ENCODE data around the gene RPS6KA6. TPM values are rescaled to one million over a fixed set of nuclear protein-coding genes. Genes with fewer than 3 reads are reported as not detected.
"Not testable (repeated sequence)": the region's sequence is repeated elsewhere in the genome, so short reads cannot be mapped to it uniquely, and the experiment has no call there.

RPS6KA6 gene
- polyA plus RNA-seq, 1 experiment = 1.9 TPM

- Histone ChIP-seq H3K27me3 (ENCODE audit: control insufficient read depth, insufficient read depth, low read length) (no peaks in the 10 kb centered on the region), H3K4me3 (ENCODE audit: low read depth, low read length) (no peak overlapping the region), H3K36me3 (ENCODE audit: control insufficient read depth, insufficient read depth, low read length) (no peaks in the 10 kb centered on the region)
- no peak for TF ChIP-seq CTCF (IDR thresholded peaks at IDR 0.05; ENCODE audit: insufficient read depth, low read depth, low read length)
- DNase-seq (ENCODE audit: low read depth) = no peak
- CTCF ChIA-PET = no interaction called here
- POLR2A ChIA-PET = no interaction called here
Measured at GRCh38 chrX:84108584-84108983, 79.4 kb downstream of the RPS6KA6 start.

- ChIA-PET CTCF (interaction anchor here (0.5 kb wide), 1 partner anchor 940 kb away, joined by 3 read pairs; no protein-coding TSS in a partner anchor), POLR2A (no interaction called here)
- no peak for TF ChIP-seq CTCF (IDR thresholded peaks at IDR 0.05; ENCODE audit: insufficient read depth, low read depth, low read length)
- Histone ChIP-seq H3K4me3 (ENCODE audit: low read depth, low read length) (no peak overlapping the region), H3K36me3 (ENCODE audit: control insufficient read depth, insufficient read depth, low read length) (no peaks in the 10 kb centered on the region), H3K27me3 (ENCODE audit: control insufficient read depth, insufficient read depth, low read length) (no peaks in the 10 kb centered on the region)
- DNase-seq (ENCODE audit: low read depth) = no peak
Measured at GRCh38 chrX:84099120-84099519, 88.9 kb downstream of the RPS6KA6 start.

GRCh38 chrX:84079479-84080197, 108.4 kb downstream of the RPS6KA6 start:
- CTCF ChIA-PET = interaction anchor here (0.6 kb wide), 1 partner anchor 800 kb away, joined by 3 read pairs; no protein-coding TSS in a partner anchor
- DNase-seq (ENCODE audit: low read depth); POLR2A ChIA-PET; H3K27me3 ChIP-seq (ENCODE audit: control insufficient read depth, insufficient read depth, low read length); H3K36me3 ChIP-seq (ENCODE audit: control insufficient read depth, insufficient read depth, low read length); H3K4me3 ChIP-seq (ENCODE audit: low read depth, low read length): not testable (repeated sequence)

- TF ChIP-seq CTCF (IDR thresholded peaks at IDR 0.05; ENCODE audit: insufficient read depth, low read depth, low read length) = no peak
- Histone ChIP-seq H3K27me3 (ENCODE audit: control insufficient read depth, insufficient read depth, low read length) (no peaks in the 10 kb centered on the region), H3K36me3 (ENCODE audit: control insufficient read depth, insufficient read depth, low read length) (no peaks in the 10 kb centered on the region), H3K4me3 (ENCODE audit: low read depth, low read length) (no peak overlapping the region)
- DNase-seq (ENCODE audit: low read depth) = no peak
- POLR2A ChIA-PET = no interaction called here
- CTCF ChIA-PET = interaction anchor here (0.6 kb wide), 1 partner anchor 800 kb away, joined by 3 read pairs; no protein-coding TSS in a partner anchor
Measured at GRCh38 chrX:84078991-84079390, 109.0 kb downstream of the RPS6KA6 start.

DNA sequence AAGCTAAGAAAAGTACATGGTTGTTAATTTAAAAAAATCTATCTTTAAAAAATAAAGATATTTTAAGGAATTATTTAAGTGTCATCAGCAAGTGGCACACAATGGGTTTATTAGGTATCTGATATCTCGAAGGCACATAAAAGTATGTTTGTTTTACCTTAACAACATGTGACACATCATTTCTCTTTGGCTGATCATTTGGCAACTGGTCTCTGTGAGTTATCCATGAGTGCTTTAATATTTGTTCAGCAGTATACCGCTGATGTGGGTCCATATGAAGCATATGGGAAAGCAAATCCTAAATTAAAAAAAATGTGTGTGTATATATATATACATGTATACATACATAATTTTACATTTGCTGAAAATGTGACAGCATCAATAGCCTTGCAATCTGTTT, 123.2 kb downstream of the RPS6KA6 start:
- Histone ChIP-seq H3K36me3 (ENCODE audit: control insufficient read depth, insufficient read depth, low read length) (no peaks in the 10 kb centered on the region), H3K4me3 (ENCODE audit: low read depth, low read length) (no peak overlapping the region)

More for the DNA sequence above, 123.2 kb downstream of the RPS6KA6 start:
- ChIA-PET CTCF (no interaction called here), POLR2A (no interaction called here)
- DNase-seq (ENCODE audit: low read depth) = no peak
- no peaks in the 10 kb centered on the region for H3K27me3 ChIP-seq (ENCODE audit: control insufficient read depth, insufficient read depth, low read length)
- no peak for TF ChIP-seq CTCF (IDR thresholded peaks at IDR 0.05; ENCODE audit: insufficient read depth, low read depth, low read length)

Data from BJ (cell line).